ENCODE results near the gene TBC1D22A.

- TF ChIP-seq RARB (CRISPR knock-in tag; IDR thresholded peaks at IDR 0.05) (no peak), ZNF70 (CRISPR knock-in tag; IDR thresholded peaks at IDR 0.05) (no peak), ZNF565 (CRISPR knock-in tag; conservative IDR thresholded peaks at IDR 0.05; ENCODE audit: low read depth) (no peak), TOX (CRISPR knock-in tag; IDR thresholded peaks at IDR 0.05; ENCODE audit: borderline replicate concordance) (no peak), ISL1 (CRISPR knock-in tag; IDR thresholded peaks at IDR 0.05) (no peak), PPARA (CRISPR knock-in tag; IDR thresholded peaks at IDR 0.05; ENCODE audit: borderline replicate concordance) (no peak), ZFP30 (CRISPR knock-in tag; IDR thresholded peaks at IDR 0.05) (no peak), ZFP3 (CRISPR knock-in tag; IDR thresholded peaks at IDR 0.05) (0 out of 2 replicates have a peak, but pooled peaks have one; percentile 41), ARNTL (CRISPR knock-in tag; IDR thresholded peaks at IDR 0.05; ENCODE audit: borderline replicate concordance, low read depth) (no peak), POU6F1 (CRISPR knock-in tag; IDR thresholded peaks at IDR 0.05; ENCODE audit: borderline replicate concordance, low read depth) (no peak)
- TF ChIP-seq, protein P1, sequence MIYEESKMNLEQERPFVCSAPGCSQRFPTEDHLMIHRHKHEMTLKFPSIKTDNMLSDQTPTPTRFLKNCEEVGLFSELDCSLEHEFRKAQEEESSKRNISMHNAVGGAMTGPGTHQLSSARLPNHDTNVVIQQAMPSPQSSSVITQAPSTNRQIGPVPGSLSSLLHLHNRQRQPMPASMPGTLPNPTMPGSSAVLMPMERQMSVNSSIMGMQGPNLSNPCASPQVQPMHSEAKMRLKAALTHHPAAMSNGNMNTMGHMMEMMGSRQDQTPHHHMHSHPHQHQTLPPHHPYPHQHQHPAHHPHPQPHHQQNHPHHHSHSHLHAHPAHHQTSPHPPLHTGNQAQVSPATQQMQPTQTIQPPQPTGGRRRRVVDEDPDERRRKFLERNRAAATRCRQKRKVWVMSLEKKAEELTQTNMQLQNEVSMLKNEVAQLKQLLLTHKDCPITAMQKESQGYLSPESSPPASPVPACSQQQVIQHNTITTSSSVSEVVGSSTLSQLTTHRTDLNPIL (CRISPR knock-in tag; IDR thresholded peaks at IDR 0.05; ENCODE audit: low read depth), result no peak
These were observed 68.4 kb downstream of the TBC1D22A start for GRCh38 chr22:46830841-46831240.
